CD4-positive, CD25-positive, alpha-beta regulatory T cell (primary cell): Measurements from ENCODE around the gene OR6B3. TPM values are rescaled to one million over a fixed set of nuclear protein-coding genes. Genes with fewer than 3 reads are reported as not detected.

ENCODE experiments used
- ATAC-seq, 2 donors: fragments of 150-1000 bp; cut with Tn5 transposase; one replicate each; pipeline ENCODE4 v1.10.0; 2021; ENCODE audit warnings: low read depth in 2 of 2, moderate number of reproducible peaks in 2 of 2, moderate library complexity in 1 of 2
- DNase-seq, 3 donors: peaks; one replicate each; pipeline versions ENCODE4 v3.0.0 to v3.0.0-alpha.2; 2012 to 2022; ENCODE audit warnings: mixed read lengths in 1 of 3
- H3K27ac ChIP-seq: one replicate; pipeline ENCODE4 v1.7.0; 2013; ENCODE audit warnings: mild to moderate bottlenecking, low read length; ENCODE audit not compliant: insufficient read depth, poor library complexity, severe bottlenecking
- H3K27me3 ChIP-seq: one replicate; pipeline ENCODE4 v1.7.0; 2013; ENCODE audit warnings: low read length; ENCODE audit not compliant: control insufficient read depth, insufficient read depth
- H3K36me3 ChIP-seq: one replicate; pipeline ENCODE4 v1.7.0; 2013; ENCODE audit warnings: mild to moderate bottlenecking, low read length, moderate library complexity; ENCODE audit not compliant: control insufficient read depth, insufficient read depth
- H3K4me1 ChIP-seq: 2 replicates; pipeline ENCODE4 v1.7.0; 2013; ENCODE audit warnings: mild to moderate bottlenecking, low read length; ENCODE audit not compliant: insufficient read depth, control insufficient read depth, poor library complexity, severe bottlenecking
- H3K4me3 ChIP-seq: one replicate; pipeline ENCODE4 v1.7.0; 2013; ENCODE audit warnings: low read depth, mild to moderate bottlenecking, low read length, moderate library complexity
- H3K9me3 ChIP-seq, 2 experiments: 1 replicate in 1 of 2; 2 replicates in 1 of 2; pipeline ENCODE4 v1.7.0; 2013; ENCODE audit warnings: low read length in 2 of 2, mild to moderate bottlenecking in 1 of 2, moderate library complexity in 1 of 2; ENCODE audit not compliant: control insufficient read depth in 2 of 2
- H3K27ac Mint-ChIP-seq, 3 donors: one replicate each; pipeline ENCODE4 v1.8.0; 2020 to 2022; ENCODE audit warnings: mild to moderate bottlenecking in 3 of 3, mixed read lengths in 3 of 3, moderate library complexity in 2 of 3
- H3K27me3 Mint-ChIP-seq: one replicate; pipeline ENCODE4 v1.8.0; 2022; ENCODE audit warnings: mild to moderate bottlenecking, mixed read lengths
- H3K36me3 Mint-ChIP-seq: one replicate; pipeline ENCODE4 v1.8.0; 2020; ENCODE audit warnings: mixed read lengths
- H3K4me1 Mint-ChIP-seq, 4 donors: one replicate each; pipeline ENCODE4 v1.8.0; 2020 to 2022; ENCODE audit warnings: mixed read lengths in 4 of 4, mild to moderate bottlenecking in 1 of 4
- H3K4me3 Mint-ChIP-seq, 4 donors: one replicate each; pipeline ENCODE4 v1.8.0; 2020 to 2022; ENCODE audit warnings: mild to moderate bottlenecking in 4 of 4, mixed read lengths in 4 of 4, moderate library complexity in 3 of 4
- H3K9me3 Mint-ChIP-seq, 7 donors: one replicate each; pipeline ENCODE4 v1.8.0; 2020 to 2022; ENCODE audit warnings: mixed read lengths in 7 of 7, mild to moderate bottlenecking in 3 of 7, moderate library complexity in 2 of 7
- polyA plus RNA-seq, 4 donors: library from polyadenylated mRNA; unstranded; fragments of 300-500 nt; fragmentation: Illumina TruSeq; gene quantifications; one replicate each; pipeline ENCODE4 v1.2.3, GENCODE V29; 2021
- total RNA-seq: library from RNA; stranded (reverse); gene quantifications from one replicate; pipeline ENCODE4 v1.2.3, GENCODE V29; 2022

The OR6B3 gene
- total RNA-seq (not detected), polyA plus RNA-seq (not detected)

DNA sequence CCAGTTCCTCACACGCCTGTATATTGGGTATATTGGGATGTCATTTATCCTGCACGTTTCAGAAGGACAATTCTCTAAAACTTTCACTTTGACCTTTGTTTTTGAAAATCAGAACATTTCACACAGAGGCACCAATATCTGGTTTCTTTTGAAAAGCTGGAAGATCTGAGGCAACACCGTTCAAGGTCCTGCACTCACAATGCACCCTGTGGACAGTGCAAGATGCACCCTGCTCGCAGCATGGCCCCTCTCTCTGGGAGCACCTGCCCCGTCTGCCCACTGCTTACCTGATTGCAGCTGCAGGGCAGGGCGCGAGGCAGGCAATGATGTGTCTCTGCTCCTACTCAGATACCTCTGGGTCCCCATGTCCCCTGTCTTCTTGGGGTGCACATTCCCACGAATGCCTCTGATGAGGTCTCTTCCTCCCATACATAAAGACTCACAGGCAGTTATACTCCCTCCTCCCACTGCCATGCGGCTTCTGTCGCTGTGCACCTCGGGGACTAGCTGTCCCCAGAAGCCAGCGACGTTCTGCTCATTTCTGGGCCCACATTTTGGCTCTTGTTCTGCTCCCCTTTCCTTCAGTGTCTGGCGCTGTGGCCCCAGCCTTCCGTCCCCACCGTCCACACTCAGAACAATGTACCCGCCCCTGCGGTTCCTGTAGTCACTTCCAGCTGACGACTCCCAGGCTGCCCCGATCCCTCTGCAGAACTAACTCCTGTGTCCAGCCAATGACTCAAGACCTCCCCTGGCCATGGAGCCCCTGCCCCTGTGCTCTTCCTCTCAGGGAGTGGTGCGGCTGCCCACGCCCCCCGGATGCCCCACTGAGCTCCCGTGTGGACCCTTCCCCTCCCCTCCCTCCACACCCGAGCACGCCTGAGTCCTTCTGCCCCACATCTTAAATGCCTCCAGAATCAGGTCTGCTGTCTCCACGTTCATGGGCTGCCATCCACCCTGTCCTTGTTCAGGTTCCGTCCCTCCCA is at the start of gene OR6B3:
OR6B3 (minus strand) TSS at position 349 of the 983 bp plus-strand sequence.
- Histone ChIP-seq H3K9me3 (no peaks in the 10 kb centered on the region), H3K4me1 (no peaks in the 10 kb centered on the region), H3K4me3 (no peak within 1 kb of the TSS), H3K36me3 (no peaks in the 10 kb centered on the region), H3K27ac (no peak within 1 kb of the TSS), H3K27me3 (peaks cover 3% of the 10 kb centered on the region)
- DNase-seq (no peak), ATAC-seq (no peak)
- Mint-ChIP-seq H3K36me3 (no peaks in the 10 kb centered on the region), H3K27ac (no peak within 1 kb of the TSS), H3K9me3 (peaks cover 0 to 5% (median 0%) of the 10 kb centered on the region in 7 donors), H3K4me1 (no peaks in the 10 kb centered on the region), H3K27me3 (peaks cover 26% of the 10 kb centered on the region), H3K4me3 (peak within 1 kb of the TSS in 1 of 4 donors; percentile 75)

DNA sequence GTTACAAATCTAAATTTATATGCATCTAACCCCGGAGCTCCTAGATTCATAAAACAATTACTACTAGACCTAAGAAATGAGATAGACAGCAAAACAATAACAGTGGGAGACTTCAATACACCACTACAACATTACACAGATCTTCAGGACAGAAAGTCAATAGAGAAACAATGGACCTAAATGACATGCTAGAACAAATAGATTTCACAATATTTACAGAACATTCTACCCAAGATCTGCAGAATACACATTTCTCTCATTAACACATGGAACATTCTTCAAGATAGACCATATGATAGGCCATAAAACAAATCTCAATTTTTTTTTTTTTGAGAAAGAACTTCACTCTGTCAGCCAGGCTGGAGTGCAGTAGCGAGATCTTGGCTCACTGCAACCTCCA is 45.0 kb upstream of the OR6B3 start:
- Histone ChIP-seq H3K9me3 (peaks cover 5 to 9% of the 10 kb centered on the region in 2 experiments), H3K4me3 (no peak overlapping the region), H3K4me1 (no peaks in the 10 kb centered on the region), H3K27ac (no peak overlapping the region), H3K27me3 (peaks cover 34% of the 10 kb centered on the region), H3K36me3 (no peaks in the 10 kb centered on the region)
- no peak for ATAC-seq
- Mint-ChIP-seq H3K4me3 (no peak overlapping the region), H3K9me3 (peaks cover 0 to 18% (median 3%) of the 10 kb centered on the region in 7 donors), H3K27ac (no peak overlapping the region), H3K27me3 (peaks cover 71% of the 10 kb centered on the region), H3K4me1 (no peaks in the 10 kb centered on the region), H3K36me3 (no peaks in the 10 kb centered on the region)
- DNase-seq = no peak

DNA sequence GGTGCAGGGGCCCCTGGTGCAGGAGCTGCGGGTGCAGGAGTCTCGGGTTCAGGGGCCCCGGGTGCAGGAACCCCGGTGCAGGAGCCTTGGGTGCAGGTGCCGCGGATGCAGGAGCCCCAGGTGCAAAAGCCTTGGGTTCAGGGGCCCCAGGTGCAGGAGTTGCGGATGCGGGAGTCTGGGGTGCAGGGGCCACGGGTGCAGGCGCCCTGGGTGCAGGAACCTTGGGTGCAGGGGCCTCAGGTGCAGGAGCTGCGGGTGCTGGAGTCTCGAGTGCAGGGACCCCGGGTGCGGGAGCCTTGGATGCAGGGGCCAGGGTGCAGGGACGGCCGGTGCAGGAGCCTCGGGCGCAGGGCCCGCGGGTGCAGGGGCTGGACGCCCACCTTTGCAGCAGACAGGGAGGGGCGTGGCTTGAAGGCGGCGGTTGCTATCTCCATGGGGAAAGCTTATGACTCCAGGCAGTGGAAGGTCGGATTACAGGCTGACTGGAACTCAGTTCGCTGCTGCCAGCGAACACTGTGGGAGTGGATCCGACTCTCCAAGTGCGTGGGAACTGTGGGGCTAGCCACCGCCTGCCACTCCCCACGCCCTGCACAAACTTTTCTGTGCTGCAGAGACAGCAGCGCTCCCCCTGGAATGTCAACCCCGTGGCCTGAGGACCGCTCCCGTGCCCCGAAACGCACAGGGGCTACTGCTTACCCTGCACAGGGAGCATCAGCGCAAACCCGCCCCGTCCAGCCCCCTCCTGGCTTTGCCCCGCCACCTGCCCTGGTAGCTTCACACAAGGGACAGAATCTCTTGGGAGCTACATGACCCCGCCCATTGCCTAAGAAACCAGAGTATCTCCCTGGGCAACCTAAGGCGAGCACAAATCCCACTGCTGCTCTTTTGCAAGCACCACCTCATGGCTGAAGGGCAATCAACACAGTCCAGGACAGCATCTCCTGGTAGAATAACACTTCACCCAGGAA is 42.5 kb upstream of the OR6B3 start:
- H3K4me3 Mint-ChIP-seq = no peak overlapping the region
- Histone ChIP-seq H3K27ac (no peak overlapping the region), H3K36me3 (no peaks in the 10 kb centered on the region), H3K9me3 (peaks cover 5 to 9% of the 10 kb centered on the region in 2 experiments), H3K4me3 (no peak overlapping the region), H3K4me1 (no peaks in the 10 kb centered on the region), H3K27me3 (peaks cover 41% of the 10 kb centered on the region)
- ATAC-seq (no peak), DNase-seq (no peak)
- H3K27me3 Mint-ChIP-seq = peaks cover 78% of the 10 kb centered on the region
- no peaks in the 10 kb centered on the region for H3K36me3 Mint-ChIP-seq
- H3K27ac Mint-ChIP-seq = no peak overlapping the region
- no peaks in the 10 kb centered on the region for H3K4me1 Mint-ChIP-seq
- peaks cover 0 to 21% (median 6%) of the 10 kb centered on the region in 7 donors for H3K9me3 Mint-ChIP-seq

DNA sequence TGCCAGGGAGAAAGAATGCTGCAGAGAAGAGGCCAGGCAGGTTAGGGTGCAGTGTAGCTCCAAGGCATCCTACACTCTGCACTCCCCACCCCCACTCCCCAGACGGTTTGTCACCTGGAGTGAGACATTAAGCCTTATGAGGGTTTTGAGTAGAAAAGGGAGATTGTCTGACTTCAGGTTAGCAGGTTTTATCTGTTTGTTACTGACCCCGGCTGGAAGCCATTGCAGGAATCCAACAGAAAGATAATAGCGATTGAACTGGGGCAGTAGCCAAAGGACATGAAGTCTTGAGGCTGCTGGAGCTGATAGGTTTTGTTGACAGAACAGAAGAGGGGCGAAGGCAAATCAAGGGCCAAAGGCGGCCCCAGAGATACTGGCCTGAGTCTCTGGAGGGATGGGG is 36.0 kb upstream of the OR6B3 start:
- ATAC-seq (no peak), DNase-seq (no peak)
- Mint-ChIP-seq H3K4me1 (no peaks in the 10 kb centered on the region), H3K27ac (peak overlapping the region in 1 of 3 donors; percentile 11), H3K36me3 (no peaks in the 10 kb centered on the region), H3K27me3 (peaks cover 22% of the 10 kb centered on the region), H3K9me3 (peaks cover 0 to 27% (median 8%) of the 10 kb centered on the region in 7 donors), H3K4me3 (no peak overlapping the region)
- Histone ChIP-seq H3K27me3 (peaks cover 21% of the 10 kb centered on the region), H3K4me3 (no peak overlapping the region), H3K4me1 (no peaks in the 10 kb centered on the region), H3K9me3 (peaks cover 14 to 15% of the 10 kb centered on the region in 2 experiments), H3K27ac (no peak overlapping the region), H3K36me3 (no peaks in the 10 kb centered on the region)

DNA sequence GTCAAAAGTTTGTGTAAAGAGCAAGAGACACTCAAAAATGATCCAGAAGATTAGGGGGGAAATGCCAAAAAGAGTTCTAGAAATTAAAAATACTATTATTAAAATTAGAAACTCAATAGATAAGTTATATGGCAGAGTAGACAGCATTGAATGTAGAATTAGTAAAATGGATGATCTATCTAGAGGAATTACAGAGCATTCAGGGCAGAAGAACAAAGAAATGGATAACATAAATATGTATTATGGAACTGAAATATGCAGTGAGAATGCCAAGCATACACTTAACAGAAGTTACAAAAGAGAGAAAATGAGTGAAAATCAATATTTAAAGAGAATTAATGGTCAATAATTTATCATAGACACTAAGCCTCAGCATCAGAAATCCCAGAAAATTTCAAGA is 33.2 kb upstream of the OR6B3 start:
- no peak overlapping the region for H3K4me3 ChIP-seq
- Mint-ChIP-seq H3K9me3 (peaks cover 0 to 22% (median 7%) of the 10 kb centered on the region in 7 donors), H3K36me3 (no peaks in the 10 kb centered on the region), H3K4me1 (no peaks in the 10 kb centered on the region), H3K27ac (no peak overlapping the region), H3K27me3 (peaks cover 4% of the 10 kb centered on the region), H3K4me3 (no peak overlapping the region)
- H3K4me1 ChIP-seq = no peaks in the 10 kb centered on the region
- peaks cover 11% of the 10 kb centered on the region for H3K27me3 ChIP-seq
- DNase-seq = no peak
- H3K27ac ChIP-seq = no peak overlapping the region
- peaks cover 14 to 15% of the 10 kb centered on the region in 2 experiments for H3K9me3 ChIP-seq
- H3K36me3 ChIP-seq = no peaks in the 10 kb centered on the region
- no peak for ATAC-seq

DNA sequence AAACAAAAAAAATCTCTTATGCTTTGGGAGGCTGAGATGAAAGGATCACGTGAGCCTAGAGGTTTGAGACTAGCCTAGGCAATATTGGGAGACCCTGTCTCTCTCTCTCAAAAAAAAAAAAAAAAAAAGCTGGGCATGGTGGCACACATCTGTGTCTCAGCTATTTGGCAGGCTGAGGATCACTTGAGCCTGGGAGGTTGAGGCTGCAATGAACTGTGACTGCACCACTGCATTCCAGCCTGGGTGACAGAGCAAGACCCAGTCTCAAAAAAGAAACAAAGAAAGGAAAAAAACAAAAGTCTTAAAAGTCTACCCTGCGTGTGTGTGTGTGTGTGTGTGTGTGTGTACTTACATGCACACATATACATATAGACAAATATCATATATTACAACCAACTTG is 25.3 kb upstream of the OR6B3 start:
- H3K4me1 ChIP-seq = no peaks in the 10 kb centered on the region
- Mint-ChIP-seq H3K27ac (no peak overlapping the region), H3K4me3 (no peak overlapping the region), H3K36me3 (no peaks in the 10 kb centered on the region), H3K9me3 (peaks cover 0 to 33% (median 4%) of the 10 kb centered on the region in 7 donors), H3K27me3 (peaks cover 5% of the 10 kb centered on the region), H3K4me1 (no peaks in the 10 kb centered on the region)
- ATAC-seq (no peak), DNase-seq (no peak)
- H3K9me3 ChIP-seq = peaks cover 11 to 19% of the 10 kb centered on the region in 2 experiments
- no peaks in the 10 kb centered on the region for H3K36me3 ChIP-seq
- H3K27ac ChIP-seq = no peak overlapping the region
- no peak overlapping the region for H3K4me3 ChIP-seq
- H3K27me3 ChIP-seq = peaks cover 7% of the 10 kb centered on the region

DNA sequence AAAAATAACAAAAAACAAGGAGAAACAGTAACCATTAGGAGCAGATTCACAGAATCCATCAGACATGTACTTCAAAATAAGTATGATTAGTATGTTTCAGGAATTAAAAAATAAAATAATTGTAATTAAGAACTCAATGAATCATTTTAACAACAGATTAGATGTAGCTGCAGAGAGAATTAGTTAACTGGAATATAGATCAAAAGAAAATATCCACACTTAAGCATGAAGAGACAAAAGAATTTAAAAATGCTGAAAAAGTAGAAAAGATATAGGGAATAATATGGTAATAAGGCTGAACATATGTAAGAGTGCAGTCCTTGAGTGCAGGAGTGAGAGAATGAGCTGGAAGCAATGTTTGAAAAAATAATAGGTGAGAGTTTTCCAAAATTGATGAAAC is 24.1 kb upstream of the OR6B3 start:
- ATAC-seq (no peak), DNase-seq (no peak)
- Histone ChIP-seq H3K4me3 (no peak overlapping the region), H3K27me3 (peaks cover 7% of the 10 kb centered on the region), H3K27ac (no peak overlapping the region), H3K36me3 (no peaks in the 10 kb centered on the region), H3K9me3 (peaks cover 11 to 19% of the 10 kb centered on the region in 2 experiments), H3K4me1 (no peaks in the 10 kb centered on the region)
- H3K9me3 Mint-ChIP-seq = peaks cover 0 to 33% (median 4%) of the 10 kb centered on the region in 7 donors
- H3K27me3 Mint-ChIP-seq = peaks cover 12% of the 10 kb centered on the region
- peak overlapping the region in 1 of 3 donors; percentile 66 for H3K27ac Mint-ChIP-seq
- H3K4me1 Mint-ChIP-seq = no peaks in the 10 kb centered on the region
- H3K36me3 Mint-ChIP-seq = no peaks in the 10 kb centered on the region
- H3K4me3 Mint-ChIP-seq = no peak overlapping the region
